Lower lobe of right lung (tissue), 2 donors: ENCODE results near the gene ZNF565. TPM values are rescaled to one million over a fixed set of nuclear protein-coding genes. Genes with fewer than 3 reads are reported as not detected.

Experiments used
- ATAC-seq, 2 donors: fragments of 200-7000 bp; cut with Tn5 transposase; one replicate each; pipeline ENCODE4 v1.9.1; 2020 to 2022; ENCODE audit warnings: mild to moderate bottlenecking in 2 of 2, moderate library complexity in 2 of 2
- DNase-seq: peaks from one replicate; pipeline ENCODE4 v3.0.0-alpha.2; 2020
- H3K27ac ChIP-seq: fragments of 200-600 bp; one replicate; pipeline ENCODE4 v1.8.0; 2022
- H3K27me3 ChIP-seq: fragments of 200-600 bp; one replicate; pipeline ENCODE4 v1.8.0; 2022; ENCODE audit warnings: low read depth
- H3K36me3 ChIP-seq: fragments of 200-600 bp; one replicate; pipeline ENCODE4 v1.8.0; 2022; ENCODE audit warnings: mild to moderate bottlenecking
- H3K4me1 ChIP-seq: fragments of 200-600 bp; one replicate; pipeline ENCODE4 v1.8.0; 2022
- H3K4me3 ChIP-seq: fragments of 200-600 bp; one replicate; pipeline ENCODE4 v1.8.0; 2022; ENCODE audit warnings: mild to moderate bottlenecking
- H3K9me3 ChIP-seq: fragments of 200-600 bp; one replicate; pipeline ENCODE4 v1.8.0; 2022
- intact Hi-C: fragments of 100-400 bp; cut with DNase I; formaldehyde crosslinking; loops from one replicate; pipeline ENCODE4 v1.11.0; 2022
- total RNA-seq: library from RNA; stranded (reverse); fragmentation: NEBNext Ultra II Directional; extraction: Animal tissue kit (Norgen Biotek cat#: 25700); gene quantifications from one replicate; pipeline ENCODE4 v1.2.1, GENCODE V29; 2021
- TF ChIP-seq, protein P1 (sequence below): fragments of 200-600 bp; IDR thresholded peaks from one replicate; pipeline ENCODE4 v1.8.0; 2022; ENCODE audit warnings: antibody characterized with exemption, mild to moderate bottlenecking
- donor health status: DM: no; HTN: yes; CAD: no; lungs with severe emphysema.

The ZNF565 gene
- total RNA-seq, 1 donor from 2014 or later: 3.7 TPM

GRCh38 chr19:36256064-36256463 is 41.6 kb upstream of the ZNF565 start:
- TF ChIP-seq, protein P1, sequence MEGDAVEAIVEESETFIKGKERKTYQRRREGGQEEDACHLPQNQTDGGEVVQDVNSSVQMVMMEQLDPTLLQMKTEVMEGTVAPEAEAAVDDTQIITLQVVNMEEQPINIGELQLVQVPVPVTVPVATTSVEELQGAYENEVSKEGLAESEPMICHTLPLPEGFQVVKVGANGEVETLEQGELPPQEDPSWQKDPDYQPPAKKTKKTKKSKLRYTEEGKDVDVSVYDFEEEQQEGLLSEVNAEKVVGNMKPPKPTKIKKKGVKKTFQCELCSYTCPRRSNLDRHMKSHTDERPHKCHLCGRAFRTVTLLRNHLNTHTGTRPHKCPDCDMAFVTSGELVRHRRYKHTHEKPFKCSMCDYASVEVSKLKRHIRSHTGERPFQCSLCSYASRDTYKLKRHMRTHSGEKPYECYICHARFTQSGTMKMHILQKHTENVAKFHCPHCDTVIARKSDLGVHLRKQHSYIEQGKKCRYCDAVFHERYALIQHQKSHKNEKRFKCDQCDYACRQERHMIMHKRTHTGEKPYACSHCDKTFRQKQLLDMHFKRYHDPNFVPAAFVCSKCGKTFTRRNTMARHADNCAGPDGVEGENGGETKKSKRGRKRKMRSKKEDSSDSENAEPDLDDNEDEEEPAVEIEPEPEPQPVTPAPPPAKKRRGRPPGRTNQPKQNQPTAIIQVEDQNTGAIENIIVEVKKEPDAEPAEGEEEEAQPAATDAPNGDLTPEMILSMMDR: no peak
- ATAC-seq (no peak), DNase-seq (no peak)
- Histone ChIP-seq H3K27me3 (no peaks in the 10 kb centered on the region), H3K4me3 (no peak overlapping the region), H3K4me1 (no peaks in the 10 kb centered on the region), H3K36me3 (no peaks in the 10 kb centered on the region), H3K9me3 (no peaks in the 10 kb centered on the region), H3K27ac (no peak overlapping the region)
- intact Hi-C loops: no loop called here

GRCh38 chr19:36255316-36255715 is 40.9 kb upstream of the ZNF565 start:
- DNase-seq (no peak), ATAC-seq (no peak)
- Histone ChIP-seq H3K27me3 (no peaks in the 10 kb centered on the region), H3K36me3 (no peaks in the 10 kb centered on the region), H3K9me3 (no peaks in the 10 kb centered on the region), H3K4me3 (no peak overlapping the region), H3K27ac (no peak overlapping the region), H3K4me1 (no peaks in the 10 kb centered on the region)
- intact Hi-C loops: no loop called here
- TF ChIP-seq, protein P1: no peak

GRCh38 chr19:36254848-36255247 is 40.4 kb upstream of the ZNF565 start:
- Histone ChIP-seq H3K36me3 (no peaks in the 10 kb centered on the region), H3K27ac (no peak overlapping the region), H3K4me3 (no peak overlapping the region), H3K4me1 (no peaks in the 10 kb centered on the region), H3K9me3 (no peaks in the 10 kb centered on the region), H3K27me3 (no peaks in the 10 kb centered on the region)
- ATAC-seq: no peak
- intact Hi-C loops: no loop called here
- no peak for DNase-seq
- TF ChIP-seq, protein P1: no peak

GRCh38 chr19:36252047-36252446 is 37.6 kb upstream of the ZNF565 start:
- TF ChIP-seq, protein P1: no peak
- ATAC-seq: no peak
- Histone ChIP-seq H3K4me1 (no peaks in the 10 kb centered on the region), H3K36me3 (no peaks in the 10 kb centered on the region), H3K27ac (no peak overlapping the region), H3K9me3 (no peaks in the 10 kb centered on the region), H3K27me3 (no peaks in the 10 kb centered on the region), H3K4me3 (no peak overlapping the region)
- intact Hi-C loops: no loop called here
- DNase-seq: no peak

- Histone ChIP-seq H3K27ac (no peak overlapping the region), H3K4me3 (peak overlapping the region; percentile 44), H3K9me3 (peaks cover 16% of the 10 kb centered on the region), H3K4me1 (no peaks in the 10 kb centered on the region), H3K27me3 (no peaks in the 10 kb centered on the region), H3K36me3 (no peaks in the 10 kb centered on the region)
- intact Hi-C loops: no loop called here
- no peak for DNase-seq
- TF ChIP-seq, protein P1: no peak
- peak in 1 of 2 donors; percentile 37 for ATAC-seq
Observed at GRCh38 chr19:36246006-36246481, 31.6 kb upstream of the ZNF565 start.
